Lower leg skin (tissue), 3 donors: ENCODE measurements around the gene TCL1B.
"Not testable (repeated sequence)": the region's sequence is repeated elsewhere in the genome, so short reads cannot be mapped to it uniquely, and the experiment has no call there.

Experiments
- CTCF ChIP-seq, 3 donors: fragments of 450-650 bp; IDR thresholded peaks; one replicate each; pipeline ENCODE4 v1.5.1; 2016; ENCODE audit warnings: antibody characterized with exemption in 3 of 3, mild to moderate bottlenecking in 3 of 3, moderate library complexity in 2 of 3
- POLR2A ChIP-seq, 2 donors: fragments of 450-650 bp; IDR thresholded peaks; one replicate each; pipeline ENCODE4 v1.6.1; 2016 to 2017; ENCODE audit warnings: antibody characterized with exemption in 2 of 2, mild to moderate bottlenecking in 1 of 2, moderate library complexity in 1 of 2

- not testable (repeated sequence) for TF ChIP-seq POLR2A, CTCF (IDR thresholded peaks at IDR 0.05)
Observed at GRCh38 chr14:95665530-95665929, 20.7 kb upstream of the TCL1B start.
